T-helper 2 cell treated with Interferon-gamma antibody and Interleukin-4, amounts not matched to agents 5 μg/mL and 100 μg/mL, for 36 hours (primary cell): ENCODE measurements around the gene ARID3B.

Source experiments
- DNase-seq: peaks from one replicate; pipeline ENCODE4 v3.0.0; 2021; ENCODE audit warnings: low spot score
- H3K27ac Mint-ChIP-seq: one replicate; pipeline ENCODE4 v1.8.0; 2021; ENCODE audit warnings: mild to moderate bottlenecking, mixed read lengths
- H3K27me3 Mint-ChIP-seq: one replicate; pipeline ENCODE4 v1.8.0; 2021; ENCODE audit warnings: low read depth, mixed read lengths
- H3K36me3 Mint-ChIP-seq: one replicate; pipeline ENCODE4 v1.8.0; 2021; ENCODE audit warnings: low read depth, mixed read lengths
- H3K4me1 Mint-ChIP-seq: one replicate; pipeline ENCODE4 v1.8.0; 2021; ENCODE audit warnings: low read depth, mixed read lengths
- H3K4me3 Mint-ChIP-seq: one replicate; pipeline ENCODE4 v1.8.0; 2022; ENCODE audit warnings: mild to moderate bottlenecking, moderate library complexity, mixed read lengths
- H3K9me3 Mint-ChIP-seq: one replicate; pipeline ENCODE4 v1.8.0; 2021; ENCODE audit warnings: mixed read lengths

The ARID3B gene

DNA sequence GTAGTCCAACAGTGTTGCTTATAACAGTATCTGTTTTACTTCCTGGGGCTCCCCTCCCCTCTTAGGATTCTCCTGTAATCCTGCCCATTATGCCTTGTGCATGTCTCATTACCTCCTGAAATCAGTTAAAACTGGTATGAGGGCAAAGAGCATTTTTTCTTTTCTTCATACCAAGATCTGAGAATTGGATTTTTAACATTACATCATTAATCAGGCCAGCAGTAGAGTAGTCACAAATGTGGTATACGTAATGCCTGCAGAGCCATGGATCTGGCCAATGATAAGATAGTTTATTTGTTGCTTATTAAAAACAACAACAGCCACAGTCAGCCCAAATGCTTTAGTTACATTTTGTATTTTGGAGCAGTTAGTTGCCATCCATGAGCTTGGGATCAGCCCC is 23.2 kb downstream of the ARID3B start:
- peaks cover 41% of the 10 kb centered on the region for H3K36me3 Mint-ChIP-seq
- H3K4me1 Mint-ChIP-seq = peaks cover 30% of the 10 kb centered on the region

DNA sequence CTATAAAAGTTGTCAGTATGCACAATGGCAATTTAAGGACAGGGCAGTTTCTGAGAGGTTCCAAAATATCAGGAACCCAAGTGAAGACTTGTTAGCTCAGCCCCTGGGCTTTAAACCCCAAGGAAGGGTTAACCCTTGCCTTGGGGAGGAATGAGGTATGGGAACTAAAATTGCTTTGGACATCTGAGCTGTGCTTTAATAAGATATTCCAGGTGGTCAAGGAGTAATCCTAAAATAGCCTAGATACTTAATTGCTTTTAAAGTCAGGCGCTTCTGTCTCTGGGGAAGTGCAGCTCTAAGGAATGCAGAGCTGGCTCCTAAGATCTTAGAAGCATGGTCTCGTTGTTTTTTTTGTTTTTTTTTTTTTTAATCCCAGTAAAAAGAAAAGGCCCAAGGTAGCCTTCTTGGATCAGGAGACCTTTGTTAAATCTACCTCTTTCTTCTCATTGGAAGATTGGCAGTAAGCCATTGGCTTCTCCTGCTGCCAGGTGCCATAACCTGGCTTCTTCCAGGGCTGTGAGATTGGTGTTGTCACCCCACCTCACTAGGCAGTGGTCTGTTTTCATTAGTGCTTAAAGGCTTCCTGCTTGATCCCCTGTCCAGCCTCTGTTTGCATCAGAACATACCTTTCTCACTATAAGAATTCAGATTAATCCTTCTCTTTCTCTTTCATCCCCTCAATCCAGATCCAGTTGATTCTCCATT is 24.5 kb downstream of the ARID3B start:
- Mint-ChIP-seq H3K4me1 (peaks cover 26% of the 10 kb centered on the region), H3K36me3 (peaks cover 39% of the 10 kb centered on the region), H3K4me3 (no peak overlapping the region), H3K27me3 (no peaks in the 10 kb centered on the region), H3K9me3 (no peaks in the 10 kb centered on the region), H3K27ac (no peak overlapping the region)
- no peak for DNase-seq

More for the DNA sequence above, 23.2 kb downstream of the ARID3B start:
- H3K27me3 Mint-ChIP-seq = no peaks in the 10 kb centered on the region
- H3K9me3 Mint-ChIP-seq = no peaks in the 10 kb centered on the region
- no peak for DNase-seq
- no peak overlapping the region for H3K27ac Mint-ChIP-seq
- H3K4me3 Mint-ChIP-seq = no peak overlapping the region

DNA sequence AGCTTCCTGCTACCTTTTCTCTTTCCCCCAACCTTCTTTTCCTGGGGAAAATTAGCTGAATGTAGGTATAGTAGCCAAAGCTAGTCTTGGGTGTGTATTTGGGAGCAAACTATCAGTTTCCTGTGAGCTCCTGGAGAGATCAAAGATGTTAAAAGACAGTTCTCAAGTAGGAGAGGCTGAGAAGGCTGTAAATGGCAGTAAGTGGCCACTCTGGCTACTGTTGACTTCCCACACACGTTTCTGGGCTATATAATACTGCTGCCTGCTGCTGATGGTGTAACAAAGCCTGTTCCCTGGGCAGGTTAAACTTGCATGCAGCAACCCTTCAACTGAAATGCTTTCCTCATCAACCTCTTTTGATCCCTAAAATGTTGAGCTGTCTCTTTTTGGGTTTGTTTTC is 27.6 kb downstream of the ARID3B start:
- Mint-ChIP-seq H3K9me3 (no peaks in the 10 kb centered on the region), H3K27ac (no peak overlapping the region), H3K36me3 (peaks cover 41% of the 10 kb centered on the region), H3K4me1 (peaks cover 22% of the 10 kb centered on the region), H3K27me3 (no peaks in the 10 kb centered on the region), H3K4me3 (no peak overlapping the region)
- DNase-seq = no peak

DNA sequence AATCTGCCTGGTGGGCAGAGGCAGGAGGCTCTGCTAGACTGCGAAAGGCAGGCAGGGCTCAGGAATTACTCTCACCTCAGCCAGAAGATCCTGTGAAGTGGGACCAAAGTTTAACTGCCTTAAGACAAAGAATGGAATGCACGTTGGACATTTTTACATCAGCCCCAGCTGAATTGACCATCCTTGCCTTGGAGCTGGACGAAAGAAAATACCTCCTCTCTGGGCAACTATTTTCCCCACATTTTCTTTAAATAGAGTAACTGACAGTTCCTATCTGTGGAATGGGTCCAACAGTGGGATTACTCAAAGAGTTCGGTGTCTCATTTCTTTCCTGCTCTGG is 28.7 kb downstream of the ARID3B start:
- no peak for DNase-seq
- H3K27me3 Mint-ChIP-seq = no peaks in the 10 kb centered on the region
- H3K27ac Mint-ChIP-seq = no peak overlapping the region
- no peak overlapping the region for H3K4me3 Mint-ChIP-seq
- no peaks in the 10 kb centered on the region for H3K9me3 Mint-ChIP-seq
- H3K36me3 Mint-ChIP-seq = peaks cover 40% of the 10 kb centered on the region
- H3K4me1 Mint-ChIP-seq = peaks cover 19% of the 10 kb centered on the region

DNA sequence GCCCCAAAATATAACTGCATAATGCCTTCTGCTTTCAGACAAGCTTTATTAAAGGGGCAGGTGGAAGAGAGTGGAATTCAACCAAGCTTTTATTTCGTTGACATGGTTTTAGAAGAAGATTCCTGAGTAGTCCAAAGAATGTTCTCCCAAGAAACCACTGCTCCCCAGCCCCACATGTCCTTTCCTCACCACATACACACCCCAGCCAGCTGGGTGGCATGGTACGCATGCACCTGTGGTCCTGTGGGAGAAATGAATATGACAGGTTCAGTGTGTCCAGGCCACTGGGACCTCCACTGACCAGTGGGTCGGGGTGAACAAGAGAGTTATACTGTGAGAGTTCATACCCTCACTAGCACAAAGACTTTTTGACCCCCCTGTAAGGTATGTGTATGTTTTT is 30.2 kb downstream of the ARID3B start:
- H3K4me3 Mint-ChIP-seq = no peak overlapping the region
- no peak for DNase-seq
- H3K4me1 Mint-ChIP-seq = peaks cover 19% of the 10 kb centered on the region
- H3K27ac Mint-ChIP-seq = no peak overlapping the region
- no peaks in the 10 kb centered on the region for H3K27me3 Mint-ChIP-seq
- H3K9me3 Mint-ChIP-seq = no peaks in the 10 kb centered on the region
- H3K36me3 Mint-ChIP-seq = peaks cover 43% of the 10 kb centered on the region

DNA sequence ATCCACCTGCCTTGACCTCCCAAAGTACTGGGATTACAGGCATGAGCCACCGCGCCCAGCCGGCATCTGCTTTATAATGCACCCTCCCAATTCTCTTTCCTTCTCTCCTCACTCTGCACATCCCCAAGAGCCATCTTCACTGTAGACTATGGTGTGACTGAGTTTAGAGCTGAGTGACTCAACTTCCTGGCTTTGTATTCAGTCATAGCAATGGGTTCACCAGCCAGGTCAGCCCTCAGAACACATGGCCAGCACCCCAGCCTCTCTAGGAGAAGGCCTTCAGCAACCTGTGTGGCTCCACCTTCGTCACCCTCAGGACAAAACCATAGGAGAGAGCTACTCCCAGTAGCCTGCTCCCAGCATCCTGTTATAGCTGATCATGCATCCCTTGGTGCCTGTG is 33.0 kb downstream of the ARID3B start:
- Mint-ChIP-seq H3K27ac (peak overlapping the region; percentile 34), H3K4me1 (peaks cover 5% of the 10 kb centered on the region), H3K36me3 (peaks cover 48% of the 10 kb centered on the region), H3K27me3 (no peaks in the 10 kb centered on the region), H3K9me3 (no peaks in the 10 kb centered on the region), H3K4me3 (no peak overlapping the region)
- no peak for DNase-seq

DNA sequence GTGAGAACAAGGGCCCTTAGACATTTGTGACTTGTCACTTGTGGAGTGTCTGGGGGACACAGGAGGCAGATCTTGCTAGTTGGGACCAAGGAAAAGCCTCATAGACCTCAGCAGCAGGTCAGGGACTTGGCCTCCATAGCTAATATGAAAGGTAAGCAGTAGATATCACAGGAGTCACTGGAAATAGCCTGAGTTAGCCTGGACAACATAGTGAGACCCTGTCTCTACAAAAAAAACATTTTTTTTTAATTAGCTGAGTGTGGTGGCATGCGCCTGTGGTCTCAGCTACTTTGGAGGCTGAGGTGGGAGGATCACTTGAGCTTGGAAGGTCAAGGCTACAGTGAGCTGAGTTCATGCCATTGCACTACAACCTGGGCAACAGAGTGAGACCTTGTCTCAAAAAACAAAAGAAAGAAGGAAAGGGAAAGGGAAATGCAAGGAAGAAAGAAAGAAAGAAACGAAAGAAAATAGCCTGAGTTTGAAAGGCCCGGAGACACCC is 37.5 kb downstream of the ARID3B start:
- DNase-seq = no peak
- Mint-ChIP-seq H3K4me1 (peaks cover 12% of the 10 kb centered on the region), H3K36me3 (peaks cover 45% of the 10 kb centered on the region), H3K4me3 (no peak overlapping the region), H3K27ac (peak overlapping the region; percentile 14), H3K9me3 (no peaks in the 10 kb centered on the region), H3K27me3 (no peaks in the 10 kb centered on the region)

DNA sequence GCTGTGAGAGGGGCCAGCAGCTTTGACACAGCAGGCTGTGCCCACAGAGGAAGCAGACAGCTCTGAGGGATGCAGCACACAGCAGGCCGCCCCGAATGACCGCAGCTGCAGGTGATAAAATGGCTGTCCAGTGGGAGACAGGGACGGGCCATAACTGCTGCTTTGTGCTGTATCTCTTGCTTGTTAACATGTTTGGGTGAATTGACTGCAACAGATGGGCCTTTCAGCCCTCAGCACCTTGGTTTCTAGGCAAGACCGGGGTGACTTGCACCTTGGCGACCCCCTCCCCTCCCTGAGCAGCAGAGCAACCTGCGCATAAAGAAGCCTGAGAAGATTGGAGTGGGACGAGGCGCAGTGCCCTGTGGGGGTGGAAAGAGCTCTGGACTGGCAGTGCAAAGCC is 38.0 kb downstream of the ARID3B start:
- no peak for DNase-seq
- Mint-ChIP-seq H3K4me1 (peaks cover 13% of the 10 kb centered on the region), H3K36me3 (peaks cover 45% of the 10 kb centered on the region), H3K27ac (no peak overlapping the region), H3K4me3 (no peak overlapping the region), H3K27me3 (no peaks in the 10 kb centered on the region), H3K9me3 (no peaks in the 10 kb centered on the region)

DNA sequence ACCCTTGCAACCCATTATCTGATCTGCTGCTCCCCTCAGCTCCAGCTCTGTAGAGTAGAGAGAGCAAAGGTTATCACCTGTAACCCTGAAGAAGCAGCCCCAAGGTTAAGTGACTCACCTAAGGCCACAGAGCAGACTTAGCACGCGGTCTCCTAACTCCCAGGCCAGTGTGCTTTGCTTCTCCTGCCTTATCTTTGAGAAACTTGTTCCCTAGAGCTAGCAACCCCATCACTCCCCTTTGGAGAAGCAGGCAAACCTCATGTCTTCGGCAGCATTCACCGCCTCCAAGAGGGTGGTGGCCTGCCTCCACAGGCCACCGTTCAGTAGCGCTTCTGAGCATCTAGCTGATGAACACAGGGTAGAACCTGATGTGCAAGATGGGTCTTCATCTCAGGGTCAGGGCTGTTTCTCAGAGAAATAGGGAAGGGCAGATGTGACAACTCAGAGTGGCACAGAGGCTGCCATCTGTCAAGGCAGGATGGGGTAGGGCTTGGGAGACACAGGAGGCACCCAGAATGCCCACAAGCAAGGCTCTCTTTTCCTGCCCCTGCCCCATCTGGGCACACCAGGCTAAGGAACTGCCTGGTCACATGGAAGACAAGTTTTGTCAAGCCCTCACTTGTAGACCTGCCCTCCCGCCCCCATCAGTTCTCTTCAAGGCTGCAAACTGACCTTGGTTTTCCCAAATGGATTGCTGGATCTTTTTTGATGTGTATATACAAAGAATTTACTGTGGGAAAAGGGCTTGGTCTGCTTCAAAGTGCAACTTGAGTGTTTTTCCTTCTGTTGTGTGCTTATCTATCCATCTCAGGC is 39.7 kb downstream of the ARID3B start:
- H3K36me3 Mint-ChIP-seq = peaks cover 36% of the 10 kb centered on the region

DNA sequence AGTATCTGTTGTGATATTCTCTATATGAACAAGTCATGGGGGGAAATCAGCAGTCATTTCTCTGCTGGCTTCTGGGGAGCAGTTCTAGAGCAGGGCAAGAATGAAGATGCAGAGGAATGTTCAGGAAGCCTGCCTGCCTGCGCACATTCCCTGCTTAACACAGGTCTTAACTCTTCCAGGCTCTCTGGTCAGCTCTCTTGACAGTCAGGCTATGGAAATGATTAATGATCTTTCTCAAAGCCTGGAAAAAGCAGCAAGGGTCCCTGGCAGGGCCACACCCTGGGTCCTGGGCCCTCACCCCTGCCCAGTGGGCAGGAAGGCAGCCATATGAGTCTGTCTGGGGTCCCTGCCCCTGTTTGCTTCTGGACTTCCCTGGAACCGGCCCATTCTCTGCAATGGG is 43.2 kb downstream of the ARID3B start:
- peaks cover 18% of the 10 kb centered on the region for H3K4me1 Mint-ChIP-seq
- no peak for DNase-seq
- no peaks in the 10 kb centered on the region for H3K9me3 Mint-ChIP-seq
- no peaks in the 10 kb centered on the region for H3K27me3 Mint-ChIP-seq
- peaks cover 31% of the 10 kb centered on the region for H3K36me3 Mint-ChIP-seq
- no peak overlapping the region for H3K4me3 Mint-ChIP-seq
- no peak overlapping the region for H3K27ac Mint-ChIP-seq

More for the DNA sequence above, 39.7 kb downstream of the ARID3B start:
- Mint-ChIP-seq H3K4me1 (peaks cover 18% of the 10 kb centered on the region), H3K4me3 (no peak overlapping the region), H3K27ac (no peak overlapping the region), H3K27me3 (no peaks in the 10 kb centered on the region), H3K9me3 (no peaks in the 10 kb centered on the region)
- no peak for DNase-seq

DNA sequence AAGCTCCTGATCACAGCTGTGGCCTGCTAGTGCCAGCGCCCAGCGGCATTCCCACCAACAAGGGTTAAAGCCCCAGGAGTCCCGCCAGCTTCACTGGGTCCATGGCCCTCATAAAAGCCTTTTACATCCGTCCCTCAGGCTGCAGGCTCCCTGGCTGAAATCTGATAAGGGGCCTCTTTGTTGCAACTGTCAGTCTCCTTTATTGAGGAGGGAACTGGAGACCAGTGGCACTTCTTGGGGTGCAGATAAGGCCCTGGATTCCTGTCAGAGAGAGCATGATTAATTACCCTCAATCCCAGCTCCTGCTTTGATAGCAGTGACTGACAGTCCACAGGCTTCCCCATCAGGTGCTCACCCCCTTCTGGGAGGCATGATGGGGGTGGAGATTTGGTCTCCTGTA is 43.8 kb downstream of the ARID3B start:
- H3K36me3 Mint-ChIP-seq = peaks cover 30% of the 10 kb centered on the region
- no peaks in the 10 kb centered on the region for H3K9me3 Mint-ChIP-seq
- peaks cover 14% of the 10 kb centered on the region for H3K4me1 Mint-ChIP-seq
- H3K27me3 Mint-ChIP-seq = no peaks in the 10 kb centered on the region
- H3K4me3 Mint-ChIP-seq = no peak overlapping the region
- no peak for DNase-seq
- H3K27ac Mint-ChIP-seq = no peak overlapping the region

DNA sequence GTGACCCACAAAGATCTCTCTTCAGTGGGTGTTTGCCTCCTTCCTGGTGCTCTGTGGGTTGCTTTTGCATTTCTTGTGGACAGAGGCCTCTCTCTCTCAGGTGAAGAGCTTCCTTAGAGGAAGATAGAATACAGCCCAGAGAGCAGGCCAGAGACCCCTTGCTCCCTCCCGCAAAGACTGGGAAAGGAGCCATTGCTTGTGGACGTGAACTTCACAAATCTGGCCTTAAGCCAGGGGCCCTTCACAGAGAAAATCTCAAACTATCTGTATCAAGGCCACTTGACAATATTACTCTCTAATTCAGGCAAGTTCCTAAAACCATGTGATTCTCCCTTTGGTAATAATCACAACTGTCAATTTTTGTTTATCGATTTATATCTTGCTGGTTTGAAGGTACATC is 44.2 kb downstream of the ARID3B start:
- no peak for DNase-seq
- Mint-ChIP-seq H3K4me1 (peaks cover 14% of the 10 kb centered on the region), H3K9me3 (no peaks in the 10 kb centered on the region), H3K36me3 (peaks cover 31% of the 10 kb centered on the region), H3K27me3 (no peaks in the 10 kb centered on the region), H3K27ac (no peak overlapping the region), H3K4me3 (no peak overlapping the region)

DNA sequence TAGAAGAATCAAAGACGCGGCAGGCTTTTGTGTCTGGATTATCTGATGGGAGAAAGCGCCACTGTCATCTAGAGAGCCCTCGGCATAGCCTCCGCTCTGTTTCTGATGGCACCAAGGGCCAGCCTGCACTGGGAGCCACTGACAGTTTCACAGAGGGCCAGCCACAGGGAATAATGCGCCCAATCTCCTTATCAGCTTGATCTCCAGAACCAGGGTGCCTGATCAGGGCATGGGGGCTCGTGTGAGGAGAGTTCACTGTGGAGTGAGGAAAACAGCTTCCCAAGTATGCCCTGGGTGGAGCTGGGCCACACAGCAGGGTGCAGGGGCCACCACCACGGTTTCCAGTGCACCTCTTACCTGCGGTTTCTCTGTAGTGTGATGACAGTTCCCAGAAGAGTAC is 44.8 kb downstream of the ARID3B start:
- no peak for DNase-seq
- Mint-ChIP-seq H3K4me3 (no peak overlapping the region), H3K27me3 (no peaks in the 10 kb centered on the region), H3K36me3 (peaks cover 32% of the 10 kb centered on the region), H3K4me1 (peaks cover 11% of the 10 kb centered on the region), H3K27ac (no peak overlapping the region), H3K9me3 (no peaks in the 10 kb centered on the region)

DNA sequence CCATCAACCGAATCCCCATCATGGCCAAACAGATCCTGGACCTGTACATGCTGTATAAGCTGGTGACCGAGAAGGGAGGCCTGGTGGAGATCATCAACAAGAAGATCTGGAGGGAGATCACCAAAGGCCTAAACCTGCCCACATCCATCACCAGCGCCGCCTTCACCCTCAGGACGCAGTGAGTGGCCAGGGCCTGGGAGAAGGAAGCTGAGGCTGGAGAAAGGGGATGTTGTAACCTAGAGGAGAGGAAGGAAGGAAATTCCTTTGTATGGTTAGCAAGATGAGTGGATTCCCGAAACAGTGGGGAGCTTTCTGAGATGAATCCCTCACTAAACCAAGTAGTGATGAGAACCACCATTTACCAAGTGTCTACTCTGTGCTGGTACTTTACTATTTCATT is 48.8 kb downstream of the ARID3B start:
- H3K27ac Mint-ChIP-seq = peak overlapping the region; percentile 21

More for the DNA sequence above, 48.8 kb downstream of the ARID3B start:
- Mint-ChIP-seq H3K4me3 (no peak overlapping the region), H3K4me1 (no peaks in the 10 kb centered on the region), H3K36me3 (peaks cover 41% of the 10 kb centered on the region), H3K9me3 (no peaks in the 10 kb centered on the region), H3K27me3 (no peaks in the 10 kb centered on the region)
- no peak for DNase-seq
